Measurements from ENCODE around the gene RPL13A.

Gene RPL13A

DNA sequence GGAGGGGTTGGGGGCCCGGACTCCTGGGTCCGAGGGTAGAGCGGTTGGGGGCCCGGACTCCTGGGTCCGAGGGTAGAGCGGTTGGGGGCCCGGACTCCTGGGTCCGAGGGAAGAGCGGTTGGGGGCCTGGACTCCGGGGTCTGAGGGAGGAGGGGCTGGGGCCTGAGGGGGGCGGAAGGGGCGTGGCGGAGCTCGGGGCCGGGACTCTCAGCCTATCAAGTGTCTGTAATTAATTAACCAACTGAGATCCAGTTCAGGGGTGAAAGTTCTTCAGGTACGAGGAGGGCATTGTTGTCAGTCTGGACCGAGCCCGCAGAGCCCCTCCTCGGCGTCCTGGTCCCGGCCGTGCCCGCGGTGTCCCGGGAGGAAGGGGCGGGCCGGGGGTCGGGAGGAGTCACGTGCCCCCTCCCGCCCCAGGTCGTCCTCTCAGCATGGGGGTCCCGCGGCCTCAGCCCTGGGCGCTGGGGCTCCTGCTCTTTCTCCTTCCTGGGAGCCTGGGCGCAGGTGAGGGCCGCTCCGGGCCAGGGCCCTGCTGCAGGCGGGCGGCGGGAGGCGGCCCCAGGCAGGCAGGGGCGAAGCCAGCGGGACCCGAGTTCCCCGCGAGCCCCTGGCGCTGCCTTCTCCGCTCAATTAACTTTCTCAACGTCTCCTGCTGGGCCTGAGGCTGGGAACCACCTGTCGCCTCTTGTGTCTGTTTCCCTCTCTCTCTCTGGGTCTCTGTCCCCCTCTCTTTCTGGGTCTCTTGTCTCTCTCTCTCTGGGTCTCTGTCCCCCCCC lies 25.8 kb downstream of the RPL13A start:
- DNase-seq: no peak

DNA sequence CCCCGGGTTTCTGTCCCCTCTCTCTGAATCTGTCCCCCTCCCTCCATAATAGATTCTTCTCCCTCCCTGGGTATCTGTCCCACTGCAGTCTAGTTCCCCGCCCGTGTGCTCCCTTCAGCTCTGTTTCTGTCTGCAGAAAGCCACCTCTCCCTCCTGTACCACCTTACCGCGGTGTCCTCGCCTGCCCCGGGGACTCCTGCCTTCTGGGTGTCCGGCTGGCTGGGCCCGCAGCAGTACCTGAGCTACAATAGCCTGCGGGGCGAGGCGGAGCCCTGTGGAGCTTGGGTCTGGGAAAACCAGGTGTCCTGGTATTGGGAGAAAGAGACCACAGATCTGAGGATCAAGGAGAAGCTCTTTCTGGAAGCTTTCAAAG lies 26.3 kb downstream of the RPL13A start:
- DNase-seq: no peak

DNA sequence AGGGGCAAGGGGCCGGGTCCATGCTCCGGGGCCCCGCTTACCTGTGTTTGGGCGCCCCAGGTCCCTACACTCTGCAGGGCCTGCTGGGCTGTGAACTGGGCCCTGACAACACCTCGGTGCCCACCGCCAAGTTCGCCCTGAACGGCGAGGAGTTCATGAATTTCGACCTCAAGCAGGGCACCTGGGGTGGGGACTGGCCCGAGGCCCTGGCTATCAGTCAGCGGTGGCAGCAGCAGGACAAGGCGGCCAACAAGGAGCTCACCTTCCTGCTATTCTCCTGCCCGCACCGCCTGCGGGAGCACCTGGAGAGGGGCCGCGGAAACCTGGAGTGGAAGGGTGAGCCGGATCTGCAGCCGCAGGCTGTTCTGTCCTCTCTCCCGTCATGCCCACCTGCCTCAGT lies 26.7 kb downstream of the RPL13A start:
- no peak for DNase-seq

DNA sequence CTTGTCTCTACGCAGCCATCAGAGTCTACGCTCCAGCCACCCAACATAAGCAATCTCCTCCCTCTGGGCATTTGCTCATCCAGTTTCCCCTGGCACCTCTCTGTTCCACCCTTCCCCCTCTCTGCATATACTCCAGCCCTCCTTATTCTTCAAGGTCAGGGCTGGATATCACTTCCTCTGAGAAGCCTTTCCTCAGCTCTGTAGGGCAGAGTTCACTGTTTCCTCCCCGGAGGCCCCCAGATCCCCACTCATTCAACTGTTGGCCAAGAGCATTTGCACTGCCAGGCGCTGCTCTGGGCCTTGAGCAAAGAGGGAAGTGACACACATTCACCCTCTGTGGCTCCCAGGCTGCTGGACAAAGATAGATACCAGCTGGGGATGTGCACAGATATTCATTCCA lies 28.4 kb downstream of the RPL13A start:
- no peak for DNase-seq

DNA sequence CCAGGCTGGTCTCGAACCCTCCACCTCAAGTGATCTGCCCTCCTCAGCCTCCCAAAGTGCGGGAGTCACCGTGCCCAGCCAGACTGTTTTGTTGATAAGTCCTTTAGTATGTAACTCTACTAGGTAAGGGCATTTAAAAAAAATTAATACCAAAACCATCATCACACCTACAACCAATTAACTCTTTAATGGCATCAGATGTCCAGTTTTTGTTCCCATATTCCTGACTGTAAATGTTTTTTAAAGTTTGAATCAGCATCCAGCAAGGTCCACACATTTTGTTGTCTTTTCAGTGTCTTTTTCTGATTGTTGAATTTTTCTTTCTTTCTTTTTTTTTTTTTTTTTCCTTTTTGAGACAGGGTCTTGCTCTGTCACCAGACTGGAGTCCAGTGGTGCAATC lies 30.6 kb downstream of the RPL13A start:
- DNase-seq: no peak

DNA sequence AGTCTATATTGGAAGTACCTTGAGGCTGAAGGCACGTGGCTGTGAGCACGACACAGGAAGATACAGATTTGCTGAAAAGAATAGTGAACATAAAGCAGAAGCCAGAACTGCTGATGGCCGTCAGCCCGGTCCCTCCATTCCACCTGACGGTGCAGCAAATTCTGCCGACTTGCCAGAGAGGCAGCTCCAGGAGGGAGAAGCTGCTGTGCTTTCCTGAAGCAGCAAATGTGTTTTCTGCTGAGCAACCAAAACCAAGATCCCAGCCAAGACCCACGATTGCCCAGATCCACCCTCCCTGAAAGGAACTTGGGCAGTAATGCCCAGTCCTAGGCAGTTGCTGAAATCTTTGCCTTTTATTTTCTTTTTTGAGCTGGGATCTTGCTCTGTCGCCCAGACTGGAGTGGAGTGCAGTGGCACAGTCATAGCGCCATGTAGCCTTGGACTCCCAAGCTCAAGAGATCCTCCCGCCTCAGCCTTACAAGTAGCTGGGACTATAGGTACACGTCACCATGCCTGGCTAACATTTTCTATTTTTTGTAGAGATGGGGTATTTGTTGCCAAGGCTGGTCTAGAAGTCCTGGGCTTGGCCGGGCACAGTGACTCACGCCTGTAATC lies 33.4 kb downstream of the RPL13A start:
- no peak for DNase-seq

DNA sequence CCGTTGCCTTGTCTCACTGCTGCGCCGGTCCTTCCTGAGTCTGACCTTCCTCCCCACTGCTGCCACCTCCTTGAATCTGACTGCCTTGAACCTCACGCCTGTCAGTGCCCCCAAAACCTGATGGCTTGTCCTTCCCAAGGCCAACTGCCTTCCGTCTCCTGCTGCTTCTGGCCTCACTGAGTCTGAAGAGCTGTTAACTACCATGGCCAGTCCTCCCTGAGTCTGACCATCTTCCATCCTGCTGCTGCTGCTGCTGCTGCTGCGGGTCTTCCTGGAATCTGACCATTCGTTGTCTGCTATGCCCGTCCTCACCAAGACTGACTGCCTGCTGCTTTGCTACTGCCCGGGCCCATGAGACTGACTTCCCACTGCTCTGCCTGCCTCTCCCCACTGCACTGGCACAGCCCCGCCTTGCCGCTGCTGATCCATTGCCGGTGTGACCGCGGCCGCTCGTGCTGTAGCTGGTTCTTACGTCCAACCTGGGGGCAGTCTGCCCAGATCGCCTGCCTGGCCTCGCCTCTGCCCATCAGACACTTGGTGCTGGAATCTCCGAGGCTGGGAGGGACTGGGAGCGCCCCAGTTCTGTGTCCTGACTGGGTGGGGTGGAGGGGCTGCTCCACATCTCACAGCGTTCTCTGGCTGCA lies 37.5 kb downstream of the RPL13A start:
- no peak for DNase-seq

DNA sequence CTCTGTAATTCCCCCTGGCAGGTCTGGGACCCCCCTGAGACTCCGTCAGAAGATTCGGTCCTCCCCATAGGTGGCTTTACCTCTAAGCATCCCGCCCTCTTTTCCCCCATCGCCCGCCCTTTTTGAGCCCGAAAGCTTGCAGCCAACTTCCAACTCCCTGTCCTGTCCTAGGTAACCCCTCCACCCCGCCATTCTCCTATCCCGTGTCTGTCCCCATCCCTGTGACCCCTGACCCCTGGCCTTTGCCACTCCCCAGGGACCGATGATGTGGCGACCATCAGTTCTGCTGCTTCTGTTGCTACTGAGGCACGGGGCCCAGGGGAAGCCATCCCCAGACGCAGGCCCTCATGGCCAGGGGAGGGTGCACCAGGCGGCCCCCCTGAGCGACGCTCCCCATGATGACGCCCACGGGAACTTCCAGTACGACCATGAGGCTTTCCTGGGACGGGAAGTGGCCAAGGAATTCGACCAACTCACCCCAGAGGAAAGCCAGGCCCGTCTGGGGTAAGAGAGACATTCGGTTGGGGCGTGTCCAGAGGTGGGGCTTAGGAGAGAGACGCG lies 40.9 kb downstream of the RPL13A start:
- no peak for DNase-seq

DNA sequence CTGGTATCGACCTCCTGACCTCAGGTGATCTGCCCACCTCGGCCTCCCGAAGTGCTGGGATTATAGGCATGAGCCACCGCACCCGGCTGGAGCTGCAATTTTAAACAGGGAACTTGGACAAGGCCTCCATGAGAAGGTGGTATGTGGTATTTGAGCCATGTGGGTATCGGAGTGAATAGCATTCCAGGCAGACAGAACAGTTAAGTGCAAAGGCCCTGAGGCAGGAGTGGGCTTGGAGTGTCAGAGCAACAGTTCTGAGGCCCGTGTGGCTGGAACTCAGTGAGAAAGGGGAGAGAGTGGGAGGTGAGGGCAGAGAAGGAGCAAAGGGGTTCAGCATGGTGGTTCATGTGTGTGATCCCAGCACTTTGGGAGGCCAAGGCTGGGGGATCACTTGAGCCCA lies 43.3 kb downstream of the RPL13A start:
- no peak for DNase-seq

DNA sequence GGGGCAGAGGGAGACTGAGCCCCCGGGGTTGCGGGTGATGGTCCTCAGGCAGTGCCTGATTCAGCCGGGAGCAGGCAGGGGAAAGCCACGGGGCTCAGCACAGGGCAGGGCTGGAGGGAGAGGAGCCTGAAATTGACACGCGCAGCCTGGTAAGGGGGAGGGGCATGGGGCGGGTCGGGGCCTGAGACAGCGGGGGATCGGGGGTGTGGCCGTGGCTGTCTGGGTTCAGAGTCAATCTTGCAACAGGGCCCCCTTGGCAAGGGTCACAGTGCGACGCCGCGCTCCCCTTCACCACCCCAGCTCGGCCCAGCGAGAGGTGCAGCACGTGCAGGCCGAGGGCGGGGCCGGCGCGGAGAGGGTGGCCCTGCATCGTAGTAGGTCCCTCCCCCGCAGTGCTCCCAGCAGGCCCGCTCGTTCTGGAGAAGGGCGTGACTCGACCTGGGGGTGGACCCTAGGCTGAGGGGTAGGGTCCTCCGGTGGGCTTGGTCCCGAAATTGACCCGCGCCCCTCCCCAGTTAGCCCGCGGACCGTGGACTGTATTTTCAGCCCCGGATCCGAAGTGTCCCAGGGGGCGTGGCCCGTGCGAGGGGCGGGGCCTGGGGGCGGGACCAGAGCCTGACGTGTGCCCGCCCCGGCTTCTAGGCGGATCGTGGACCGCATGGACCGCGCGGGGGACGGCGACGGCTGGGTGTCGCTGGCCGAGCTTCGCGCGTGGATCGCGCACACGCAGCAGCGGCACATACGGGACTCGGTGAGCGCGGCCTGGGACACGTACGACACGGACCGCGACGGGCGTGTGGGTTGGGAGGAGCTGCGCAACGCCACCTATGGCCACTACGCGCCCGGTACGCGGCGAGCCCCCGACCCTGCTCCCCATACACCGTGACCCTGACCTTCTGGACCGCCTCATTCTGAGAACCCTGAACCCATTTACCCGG lies 46.4 kb downstream of the RPL13A start:
- DNase-seq: no peak

DNA sequence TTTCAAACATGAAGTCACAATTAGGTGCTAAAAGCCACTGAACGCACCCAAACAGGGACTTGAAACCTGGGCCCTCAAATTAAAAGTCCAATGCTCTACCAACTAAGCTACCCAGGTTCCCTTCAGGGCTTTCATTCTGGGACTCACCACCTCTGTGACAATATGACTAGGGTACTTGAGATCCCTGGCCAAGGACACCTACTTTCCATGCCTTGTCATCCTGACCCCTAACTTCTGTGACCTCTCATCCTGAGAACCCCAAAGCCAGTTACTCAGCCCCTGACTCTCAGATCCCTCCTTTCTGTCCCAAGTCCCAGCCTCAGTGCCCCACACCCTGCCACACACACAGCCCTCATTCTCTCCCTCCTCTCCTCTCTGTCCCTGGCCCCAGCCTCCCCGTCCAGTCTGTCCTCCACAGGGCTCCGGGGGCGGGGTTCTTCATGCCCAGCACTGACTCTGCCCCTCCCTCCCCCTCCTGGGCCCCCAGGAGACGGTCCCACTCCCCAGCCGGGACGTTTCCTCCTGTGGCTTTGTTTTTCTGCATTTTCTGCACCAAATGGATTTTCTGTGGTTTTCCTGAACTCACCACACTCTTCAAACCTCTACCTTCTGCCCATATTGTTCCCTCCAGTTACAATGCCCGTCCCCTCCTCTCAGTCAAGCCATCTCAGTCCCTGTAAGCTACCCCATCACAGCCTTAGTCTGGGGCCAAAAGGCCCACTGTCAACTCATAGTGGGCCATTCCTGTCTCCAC lies 47.4 kb downstream of the RPL13A start:
- no peak for DNase-seq

DNA sequence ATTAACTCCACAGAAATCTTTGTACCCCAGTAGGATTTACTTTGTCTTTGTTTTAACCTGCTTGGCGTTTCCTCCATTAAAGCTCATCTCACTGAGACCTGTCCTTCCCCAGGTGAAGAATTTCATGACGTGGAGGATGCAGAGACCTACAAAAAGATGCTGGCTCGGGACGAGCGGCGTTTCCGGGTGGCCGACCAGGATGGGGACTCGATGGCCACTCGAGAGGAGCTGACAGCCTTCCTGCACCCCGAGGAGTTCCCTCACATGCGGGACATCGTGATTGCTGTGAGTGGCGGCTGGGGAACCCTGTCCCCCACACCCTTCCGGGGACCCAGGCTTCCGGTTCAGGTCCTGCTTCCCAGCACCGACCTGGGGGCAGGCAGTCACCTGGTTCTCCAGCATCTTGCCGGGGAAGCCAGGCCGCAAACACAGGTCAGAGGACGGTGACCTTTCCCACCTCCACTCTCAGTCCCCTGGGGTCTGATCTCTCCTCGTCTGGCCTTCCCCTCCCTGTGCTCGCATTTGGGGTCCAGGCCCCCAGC lies 49.6 kb downstream of the RPL13A start:
- no peak for DNase-seq

DNA sequence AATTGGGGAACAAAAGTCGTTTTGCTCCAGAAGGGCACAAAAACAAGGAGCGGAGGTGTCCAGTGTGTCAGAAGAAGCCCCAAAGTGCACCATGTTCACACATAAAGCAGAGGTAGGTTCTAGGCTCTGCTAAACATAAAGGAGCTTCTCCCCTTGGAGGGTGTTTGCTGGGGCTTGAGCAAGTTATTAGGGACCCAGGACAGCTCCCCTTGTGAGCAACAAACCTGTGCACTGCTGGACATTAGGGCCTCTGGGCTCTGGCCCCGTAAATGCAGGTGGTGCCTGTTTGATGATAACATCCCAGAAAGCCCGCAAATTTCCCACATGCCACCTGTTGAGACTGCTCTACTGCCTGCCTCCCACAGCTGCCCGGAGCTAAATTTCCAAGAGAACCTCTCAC lies 51.2 kb downstream of the RPL13A start:
- no peak for DNase-seq

DNA sequence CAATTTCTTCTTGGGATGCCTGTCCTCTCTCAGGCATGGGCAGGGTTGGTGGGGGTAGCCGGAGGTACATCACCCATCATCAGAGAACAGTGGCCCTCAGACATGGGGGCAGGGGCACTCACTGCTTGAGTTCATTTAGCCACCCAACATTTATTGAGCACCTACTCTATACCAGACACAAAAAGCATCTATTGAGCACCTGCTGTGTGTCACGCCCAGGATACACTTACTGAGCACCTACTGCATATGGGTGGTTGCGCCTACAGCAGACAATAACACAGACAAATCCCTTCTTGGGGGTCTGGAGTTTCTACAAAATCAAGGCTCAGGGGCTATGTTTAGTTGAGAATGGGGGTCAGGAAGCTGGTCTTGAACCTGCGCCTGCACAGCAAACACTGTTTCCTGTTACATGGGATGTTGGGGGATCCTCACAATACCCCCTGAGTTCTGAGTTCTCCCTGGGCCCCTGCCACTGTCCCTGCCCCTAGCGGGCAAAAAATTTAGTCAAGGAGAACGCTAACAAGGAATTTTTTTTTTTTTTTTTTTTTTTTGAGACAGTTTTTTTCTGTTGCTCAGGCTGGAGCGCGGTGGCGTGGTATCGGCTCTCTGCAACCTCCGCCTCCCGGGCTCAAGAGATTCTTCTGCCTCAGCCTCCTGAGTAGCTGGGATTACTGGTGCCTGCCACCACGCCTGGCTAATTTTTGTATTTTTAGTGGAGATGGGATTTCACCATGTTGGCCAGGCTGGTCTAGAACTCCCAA lies 52.0 kb downstream of the RPL13A start:
- no peak for DNase-seq

Data from NCI-H524 treated with DMSO at 0.1 percent for 48 hours (cell line).